HepG2 (cell line): ENCODE measurements around the gene DPY19L3. TPM values are rescaled to one million over a fixed set of nuclear protein-coding genes. Genes with fewer than 3 reads are reported as not detected.

Source experiments
- BHLHE40 ChIP-seq: IDR thresholded peaks from 2 replicates; pipeline ENCODE4 v1.6.1; 2011; ENCODE audit warnings: low read length, improper control_type of control experiment
- BORCS8-MEF2B ChIP-seq: sonication (generic); formaldehyde crosslinking; IDR thresholded peaks from 2 replicates; pipeline ENCODE4 v1.8.0; 2022; ENCODE audit warnings: mild to moderate bottlenecking, missing genetic modification reagents
- DMAP1 ChIP-seq: IDR thresholded peaks from 2 replicates; pipeline ENCODE4 v1.6.1; 2016
- FIP1L1 ChIP-seq: fragments of 200-400 bp; formaldehyde crosslinking; IDR thresholded peaks from 2 replicates; pipeline ENCODE4 v1.6.1; 2018; ENCODE audit warnings: low read depth, mild to moderate bottlenecking, low read length, moderate library complexity, borderline replicate concordance; ENCODE audit not compliant: insufficient read depth
- FOSL1 ChIP-seq: sonication (generic); formaldehyde crosslinking; IDR thresholded peaks from 2 replicates; pipeline ENCODE4 v1.9.0; 2021; ENCODE audit warnings: missing genetic modification reagents, borderline replicate concordance
- MATR3 ChIP-seq: sonication (generic); formaldehyde crosslinking; IDR thresholded peaks from 2 replicates; pipeline ENCODE4 v1.4.0; 2020; ENCODE audit warnings: missing genetic modification reagents
- SRSF9 ChIP-seq: fragments of 200-400 bp; formaldehyde crosslinking; IDR thresholded peaks from 2 replicates; pipeline ENCODE4 v1.6.1; 2018; ENCODE audit warnings: borderline replicate concordance, mild to moderate bottlenecking, low read depth, low read length; ENCODE audit not compliant: insufficient read depth, poor library complexity, severe bottlenecking
- TAF15 ChIP-seq: fragments of 200-400 bp; formaldehyde crosslinking; IDR thresholded peaks from one replicate; pipeline ENCODE4 v1.6.1; 2018; ENCODE audit warnings: mild to moderate bottlenecking, low read depth, low read length; ENCODE audit not compliant: poor library complexity, severe bottlenecking
- THYN1 ChIP-seq: sonication (generic); formaldehyde crosslinking; IDR thresholded peaks from 2 replicates; pipeline ENCODE4 v1.8.1; 2023; ENCODE audit warnings: low read depth, mild to moderate bottlenecking, moderate library complexity, missing genetic modification reagents, borderline replicate concordance
- ZEB1 ChIP-seq: IDR thresholded peaks from 2 replicates; pipeline ENCODE4 v1.6.1; 2012; ENCODE audit warnings: mild to moderate bottlenecking, low read depth, inconsistent platforms; ENCODE audit not compliant: insufficient replicate concordance
- ZNF10 ChIP-seq: sonication (generic); formaldehyde crosslinking; IDR thresholded peaks from 2 replicates; pipeline ENCODE4 v1.4.0; 2020; ENCODE audit warnings: mild to moderate bottlenecking, low read depth, missing genetic modification reagents, borderline replicate concordance
- ZNF367 ChIP-seq: sonication (generic); formaldehyde crosslinking; IDR thresholded peaks from 2 replicates; pipeline ENCODE4 v1.4.0; 2020; ENCODE audit warnings: missing genetic modification reagents, borderline replicate concordance
- ZNF432 ChIP-seq: sonication (generic); formaldehyde crosslinking; IDR thresholded peaks from 2 replicates; pipeline ENCODE4 v1.5.0; 2020; ENCODE audit warnings: missing genetic modification reagents, mild to moderate bottlenecking, borderline replicate concordance
- ZNF644 ChIP-seq: IDR thresholded peaks from 2 replicates; pipeline ENCODE4 v1.6.1; 2016; ENCODE audit warnings: low read depth
- polyA plus RNA-seq, 8 experiments: library from polyadenylated mRNA; depleted of rRNA in 3 of 8; stranded (reverse) in 7 of 8; unstranded in 1 of 8; fragments of >200 nt; fragmentation: Illumina TruSeq in 4 of 8; extraction: Trizol in 4 of 8; gene quantifications; 2 replicates each; pipeline versions ENCODE4 v1.2.1 to v1.2.3, GENCODE V29; 2011 to 2016; ENCODE audit warnings: low read depth in 4 of 8, missing spikeins in 1 of 8, mixed read lengths in 1 of 8; ENCODE audit not compliant: insufficient read depth in 1 of 8
- total RNA-seq, 5 experiments: library from RNA; depleted of rRNA; stranded (reverse); fragments of >200 nt; fragmentation: Illumina TruSeq; extraction: Trizol; gene quantifications; 2 replicates each; pipeline ENCODE4 v1.2.3, GENCODE V29; 2016; ENCODE audit warnings: low read depth in 1 of 5
- TF ChIP-seq, protein P1 (sequence below): sonication (generic); formaldehyde crosslinking; IDR thresholded peaks from 2 replicates; pipeline ENCODE4; 2020; ENCODE audit warnings: missing genetic modification reagents, mild to moderate bottlenecking, borderline replicate concordance
- TF ChIP-seq, protein P2 (sequence below): sonication (generic); formaldehyde crosslinking; IDR thresholded peaks from 2 replicates; pipeline ENCODE4 v1.5.1; 2020; ENCODE audit warnings: missing genetic modification reagents, mild to moderate bottlenecking, borderline replicate concordance
- TF ChIP-seq, protein P3 (sequence below): sonication (generic); formaldehyde crosslinking; IDR thresholded peaks from 2 replicates; pipeline ENCODE4 v1.5.0; 2020; ENCODE audit warnings: missing genetic modification reagents
- TF ChIP-seq, protein P4 (sequence below): sonication (generic); formaldehyde crosslinking; IDR thresholded peaks from 2 replicates; pipeline ENCODE4 v1.8.1; 2023; ENCODE audit warnings: missing genetic modification reagents, mild to moderate bottlenecking, borderline replicate concordance
- TF ChIP-seq, protein P5 (sequence below): IDR thresholded peaks from 2 replicates; pipeline ENCODE4 v1.6.1; 2018; ENCODE audit warnings: missing genetic modification reagents, mild to moderate bottlenecking, missing compliant biosample characterization

DPY19L3 gene
- total and polyA plus RNA-seq, 2 of the 13 experiments (the other 11 are each of a cell fraction or from before 2014, with no cell fraction given), result 21.6 to 25.2 TPM

DNA sequence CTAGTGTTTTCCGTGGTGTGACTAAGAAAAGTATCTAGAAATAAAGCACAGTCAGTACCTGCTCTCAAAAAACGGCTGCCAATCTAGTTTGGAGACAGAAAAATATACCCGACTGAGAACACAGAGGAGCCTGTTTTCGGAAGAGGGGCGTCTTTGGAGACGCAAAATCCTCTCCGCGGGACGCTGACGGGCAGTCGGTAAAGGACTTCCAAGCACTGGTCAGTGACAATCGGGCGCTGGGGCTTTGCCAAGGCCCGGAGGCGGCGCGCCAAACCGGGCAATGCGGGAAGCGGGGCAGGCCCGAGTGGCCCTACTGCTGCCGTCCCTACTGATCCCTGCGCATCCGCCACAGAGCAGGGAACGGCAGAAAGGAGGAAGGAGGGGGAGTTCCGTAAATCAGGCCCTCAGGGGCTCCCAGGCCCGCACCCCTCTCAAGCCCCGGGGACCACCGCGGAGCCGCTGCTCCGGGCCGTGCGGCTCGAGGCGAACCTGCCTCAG, 588 bp upstream of the DPY19L3 start (continued):
- TF ChIP-seq, protein P1, sequence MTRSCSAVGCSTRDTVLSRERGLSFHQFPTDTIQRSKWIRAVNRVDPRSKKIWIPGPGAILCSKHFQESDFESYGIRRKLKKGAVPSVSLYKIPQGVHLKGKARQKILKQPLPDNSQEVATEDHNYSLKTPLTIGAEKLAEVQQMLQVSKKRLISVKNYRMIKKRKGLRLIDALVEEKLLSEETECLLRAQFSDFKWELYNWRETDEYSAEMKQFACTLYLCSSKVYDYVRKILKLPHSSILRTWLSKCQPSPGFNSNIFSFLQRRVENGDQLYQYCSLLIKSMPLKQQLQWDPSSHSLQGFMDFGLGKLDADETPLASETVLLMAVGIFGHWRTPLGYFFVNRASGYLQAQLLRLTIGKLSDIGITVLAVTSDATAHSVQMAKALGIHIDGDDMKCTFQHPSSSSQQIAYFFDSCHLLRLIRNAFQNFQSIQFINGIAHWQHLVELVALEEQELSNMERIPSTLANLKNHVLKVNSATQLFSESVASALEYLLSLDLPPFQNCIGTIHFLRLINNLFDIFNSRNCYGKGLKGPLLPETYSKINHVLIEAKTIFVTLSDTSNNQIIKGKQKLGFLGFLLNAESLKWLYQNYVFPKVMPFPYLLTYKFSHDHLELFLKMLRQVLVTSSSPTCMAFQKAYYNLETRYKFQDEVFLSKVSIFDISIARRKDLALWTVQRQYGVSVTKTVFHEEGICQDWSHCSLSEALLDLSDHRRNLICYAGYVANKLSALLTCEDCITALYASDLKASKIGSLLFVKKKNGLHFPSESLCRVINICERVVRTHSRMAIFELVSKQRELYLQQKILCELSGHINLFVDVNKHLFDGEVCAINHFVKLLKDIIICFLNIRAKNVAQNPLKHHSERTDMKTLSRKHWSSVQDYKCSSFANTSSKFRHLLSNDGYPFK (CRISPR knock-in tag), result peak; percentile 59
- no peak for TF ChIP-seq ZNF644 (CRISPR knock-in tag)
- TF ChIP-seq TAF15, result no peak
- no peak for TF ChIP-seq MATR3 (CRISPR knock-in tag)
- peak; percentile 26; the same call in 1 of the 2 replicates for TF ChIP-seq BORCS8-MEF2B
- no peak for TF ChIP-seq BHLHE40
- TF ChIP-seq ZNF367, result no peak
- TF ChIP-seq SRSF9, result no peak
- no peak for TF ChIP-seq ZNF432 (CRISPR knock-in tag)
- TF ChIP-seq, protein P2, sequence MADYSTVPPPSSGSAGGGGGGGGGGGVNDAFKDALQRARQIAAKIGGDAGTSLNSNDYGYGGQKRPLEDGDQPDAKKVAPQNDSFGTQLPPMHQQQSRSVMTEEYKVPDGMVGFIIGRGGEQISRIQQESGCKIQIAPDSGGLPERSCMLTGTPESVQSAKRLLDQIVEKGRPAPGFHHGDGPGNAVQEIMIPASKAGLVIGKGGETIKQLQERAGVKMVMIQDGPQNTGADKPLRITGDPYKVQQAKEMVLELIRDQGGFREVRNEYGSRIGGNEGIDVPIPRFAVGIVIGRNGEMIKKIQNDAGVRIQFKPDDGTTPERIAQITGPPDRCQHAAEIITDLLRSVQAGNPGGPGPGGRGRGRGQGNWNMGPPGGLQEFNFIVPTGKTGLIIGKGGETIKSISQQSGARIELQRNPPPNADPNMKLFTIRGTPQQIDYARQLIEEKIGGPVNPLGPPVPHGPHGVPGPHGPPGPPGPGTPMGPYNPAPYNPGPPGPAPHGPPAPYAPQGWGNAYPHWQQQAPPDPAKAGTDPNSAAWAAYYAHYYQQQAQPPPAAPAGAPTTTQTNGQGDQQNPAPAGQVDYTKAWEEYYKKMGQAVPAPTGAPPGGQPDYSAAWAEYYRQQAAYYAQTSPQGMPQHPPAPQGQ (CRISPR knock-in tag), result no peak
- no peak for TF ChIP-seq FIP1L1
- TF ChIP-seq, protein P3, sequence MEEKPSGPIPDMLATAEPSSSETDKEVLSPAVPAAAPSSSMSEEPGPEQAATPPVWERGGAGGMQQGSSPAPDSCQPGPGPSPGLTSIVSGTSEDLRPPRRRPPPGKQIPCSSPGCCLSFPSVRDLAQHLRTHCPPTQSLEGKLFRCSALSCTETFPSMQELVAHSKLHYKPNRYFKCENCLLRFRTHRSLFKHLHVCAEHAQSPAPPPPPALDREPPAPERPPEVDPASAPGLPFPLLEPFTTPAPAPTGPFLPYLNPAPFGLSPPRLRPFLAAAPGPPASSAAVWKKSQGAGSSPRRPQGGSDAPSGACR, result no peak
- TF ChIP-seq ZEB1, result no peak
- TF ChIP-seq FOSL1 (CRISPR knock-in tag), result no peak
- TF ChIP-seq THYN1 (CRISPR knock-in tag), result no peak
- TF ChIP-seq ZNF10 (CRISPR knock-in tag), result no peak
- TF ChIP-seq DMAP1 (CRISPR knock-in tag), result no peak
- TF ChIP-seq, protein P4, sequence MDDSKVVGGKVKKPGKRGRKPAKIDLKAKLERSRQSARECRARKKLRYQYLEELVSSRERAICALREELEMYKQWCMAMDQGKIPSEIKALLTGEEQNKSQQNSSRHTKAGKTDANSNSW, result no peak
- TF ChIP-seq, protein P5, sequence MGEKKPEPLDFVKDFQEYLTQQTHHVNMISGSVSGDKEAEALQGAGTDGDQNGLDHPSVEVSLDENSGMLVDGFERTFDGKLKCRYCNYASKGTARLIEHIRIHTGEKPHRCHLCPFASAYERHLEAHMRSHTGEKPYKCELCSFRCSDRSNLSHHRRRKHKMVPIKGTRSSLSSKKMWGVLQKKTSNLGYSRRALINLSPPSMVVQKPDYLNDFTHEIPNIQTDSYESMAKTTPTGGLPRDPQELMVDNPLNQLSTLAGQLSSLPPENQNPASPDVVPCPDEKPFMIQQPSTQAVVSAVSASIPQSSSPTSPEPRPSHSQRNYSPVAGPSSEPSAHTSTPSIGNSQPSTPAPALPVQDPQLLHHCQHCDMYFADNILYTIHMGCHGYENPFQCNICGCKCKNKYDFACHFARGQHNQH (CRISPR knock-in tag), result no peak
